Daoy (cell line): Measurements from ENCODE around the gene POLDIP3. TPM values are rescaled to one million over a fixed set of nuclear protein-coding genes. Genes with fewer than 3 reads are reported as not detected.
"Not testable (repeated sequence)": the region's sequence is repeated elsewhere in the genome, so short reads cannot be mapped to it uniquely, and the experiment has no call there.

Source experiments
- DNase-seq: peaks from one replicate; pipeline ENCODE4 v3.0.0-alpha.2; 2015; ENCODE audit warnings: low read depth
- total RNA-seq: library from RNA; depleted of rRNA; stranded (reverse); fragments of >200 nt; shearing (Covaris generic); gene quantifications from 2 replicates; pipeline ENCODE4 v1.2.3, GENCODE V29; 2014; rRNA removed

The POLDIP3 gene
- total RNA-seq, 1 experiment from 2014 or later: 39.9 TPM

DNA sequence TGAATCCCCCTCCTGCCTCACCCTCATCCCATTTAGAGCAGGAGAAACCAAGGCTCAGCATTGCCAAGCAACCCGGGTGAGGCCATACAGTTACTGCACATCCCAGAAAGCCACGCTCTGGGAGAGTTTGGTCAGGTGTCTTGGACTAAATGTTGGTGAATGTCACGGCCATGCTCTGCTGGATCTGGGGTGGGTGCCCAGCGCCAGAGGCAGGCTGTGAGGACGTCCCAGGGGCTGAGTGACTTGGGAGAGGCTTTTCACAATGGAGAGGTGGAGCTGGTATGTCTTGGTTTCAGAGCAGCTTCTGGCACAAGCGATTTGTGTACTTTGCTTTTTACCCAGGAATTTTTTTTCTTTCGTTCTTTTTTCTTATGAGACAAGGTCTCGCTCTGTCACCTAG is 54.3 kb downstream of the POLDIP3 start:
- no peak for DNase-seq

DNA sequence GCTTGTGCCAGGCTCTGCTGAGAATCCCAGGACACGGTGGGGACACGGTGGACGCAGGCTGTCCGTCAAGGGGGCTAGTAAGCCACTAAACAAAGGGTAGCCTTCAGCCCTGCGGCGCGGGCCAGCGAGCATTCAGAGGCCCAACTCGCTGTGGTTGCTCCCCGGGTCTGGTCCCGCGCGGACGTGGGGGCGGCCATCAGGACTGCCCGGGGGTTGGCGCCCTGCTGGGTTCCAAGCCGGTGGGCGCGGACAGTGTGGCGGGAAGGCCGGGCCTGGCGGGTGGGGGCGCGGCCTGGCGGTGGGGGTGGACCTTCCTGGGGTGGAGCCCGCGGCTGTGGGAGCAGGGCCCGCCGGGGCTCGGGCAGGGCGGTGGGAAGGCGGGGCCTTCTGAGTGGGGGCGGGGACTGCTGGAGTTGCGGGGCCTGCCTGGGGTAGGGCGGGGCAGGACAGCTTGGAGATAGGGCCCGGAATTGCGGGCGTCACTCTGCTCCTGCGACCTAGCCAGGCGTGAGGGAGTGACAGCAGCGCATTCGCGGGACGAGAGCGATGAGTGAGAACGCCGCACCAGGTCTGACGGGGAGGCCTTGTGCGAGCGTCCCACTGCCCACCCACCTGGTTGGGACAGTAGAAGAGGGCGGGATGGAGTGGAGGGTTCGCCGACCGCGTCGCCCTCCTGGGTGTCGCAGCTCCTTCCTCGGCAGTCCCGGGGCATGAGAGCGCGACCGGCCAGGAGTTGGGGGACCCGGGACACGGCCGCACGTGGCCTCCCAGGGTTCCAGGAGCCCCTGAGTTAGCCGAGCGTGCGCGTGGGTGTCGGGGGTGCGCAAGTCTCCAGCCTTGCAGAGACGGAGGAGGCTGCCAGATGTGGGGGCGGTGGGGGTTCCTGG is 61.0 kb downstream of the POLDIP3 start, which contains the start of gene SERHL2:
TSS of gene SERHL2 (plus strand) at position 482 of the 887 bp plus-strand sequence. CDS start at position 547, 65 bp downstream.
- peak; percentile 81 for DNase-seq

DNA sequence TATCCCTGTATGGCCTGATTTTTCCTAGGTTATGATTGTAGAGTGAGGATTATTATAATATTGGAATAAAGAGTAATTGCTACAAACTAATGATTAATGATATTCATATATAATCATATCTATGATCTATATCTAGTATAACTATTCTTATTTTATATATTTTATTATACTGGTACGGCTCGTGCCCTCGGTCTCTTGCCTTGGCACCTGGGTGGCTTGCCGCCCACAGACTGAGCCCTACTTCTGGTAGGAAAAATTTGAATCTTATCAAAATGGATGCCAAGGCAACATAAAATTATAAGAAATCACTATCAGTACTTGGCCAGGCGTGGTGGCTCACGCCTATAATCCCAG is 62.4 kb downstream of the POLDIP3 start:
- not testable (repeated sequence) for DNase-seq

DNA sequence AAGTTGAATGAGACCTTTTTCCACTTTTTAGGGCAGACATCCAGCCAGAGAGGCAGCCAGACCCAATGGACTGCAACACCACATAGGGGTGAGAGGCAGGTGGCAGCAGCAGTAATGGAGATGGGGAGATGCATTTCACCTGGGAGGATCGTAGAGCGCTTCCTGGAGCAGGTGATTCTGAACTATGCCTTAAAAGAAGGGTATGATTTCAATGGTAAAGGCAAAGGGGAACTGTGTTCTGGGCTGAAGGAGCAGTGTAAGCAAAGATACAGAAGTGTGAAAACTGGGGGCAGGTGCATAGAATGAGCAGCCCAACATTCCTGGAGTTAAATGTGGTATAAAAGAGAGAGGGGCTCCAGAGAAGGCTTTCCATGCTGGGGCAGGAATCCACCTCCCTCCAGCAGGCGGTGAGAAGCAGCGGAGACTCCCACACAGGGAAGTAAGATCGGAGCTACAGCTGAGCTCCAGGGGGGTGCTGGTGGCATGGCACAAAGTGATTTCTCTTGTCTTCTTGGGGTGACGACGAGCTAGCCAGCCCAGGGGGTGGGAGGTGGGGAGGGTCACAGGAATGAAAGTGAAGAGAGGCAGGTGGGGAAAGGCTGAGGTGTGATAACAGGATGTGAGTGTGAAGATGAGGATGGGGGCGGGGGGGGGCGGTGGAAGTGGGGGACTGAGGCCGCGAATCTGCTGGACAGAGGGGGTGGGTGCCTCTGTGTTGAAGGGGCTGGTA is 65.2 kb downstream of the POLDIP3 start:
- DNase-seq: no peak

DNA sequence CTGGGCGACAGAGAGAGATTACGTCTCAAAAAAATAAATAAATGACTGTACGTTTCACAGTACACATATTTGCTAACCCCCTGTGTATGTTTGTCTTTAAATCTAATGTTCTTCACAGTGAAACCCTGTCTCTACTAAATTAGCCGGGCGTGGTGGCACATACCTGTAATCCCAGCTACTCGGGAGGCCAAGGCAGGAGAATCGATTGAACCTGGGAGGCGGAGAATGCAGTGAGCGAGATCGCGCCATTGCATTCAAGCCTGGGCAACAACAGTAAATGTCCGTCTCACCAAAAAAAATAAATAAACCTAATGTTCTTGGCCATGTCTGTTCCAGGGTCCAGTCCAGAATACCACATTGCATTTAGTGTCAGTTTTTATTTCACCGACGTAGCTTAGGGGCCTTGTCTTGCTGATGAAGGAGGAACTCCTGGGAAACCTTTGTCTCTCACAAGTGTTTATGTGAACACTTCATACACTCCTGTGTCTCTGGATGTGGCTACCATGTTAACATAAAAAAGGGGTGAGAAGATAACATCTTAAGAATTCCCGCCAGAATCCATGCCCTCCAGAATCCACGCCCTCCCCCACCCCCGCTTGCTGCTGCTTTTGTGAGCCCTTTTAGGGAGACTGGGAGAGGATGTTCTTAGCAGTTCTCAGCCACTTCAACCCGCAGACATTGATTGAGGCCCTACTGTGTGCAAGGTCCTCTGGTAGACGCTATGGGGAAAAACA is 65.9 kb downstream of the POLDIP3 start:
- no peak for DNase-seq

DNA sequence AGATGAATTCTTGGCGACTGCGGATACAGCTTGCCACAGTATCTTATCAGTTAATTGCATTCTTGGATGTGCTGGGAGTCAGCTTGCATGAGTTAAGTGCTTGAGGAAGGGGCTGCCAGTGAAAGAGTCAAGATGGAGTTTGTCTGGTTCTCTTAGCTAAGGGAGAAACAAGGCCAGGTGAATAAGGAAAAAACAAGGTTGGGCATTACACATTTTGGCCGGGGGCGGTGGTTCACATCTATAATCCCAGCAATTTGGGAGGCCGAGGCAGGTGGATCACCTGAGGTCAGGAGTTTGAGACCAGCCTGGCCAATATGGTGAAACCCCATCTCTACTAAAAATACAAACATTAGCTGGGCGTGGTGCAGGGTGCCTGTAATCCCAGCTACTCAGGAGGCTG is 66.6 kb downstream of the POLDIP3 start:
- not testable (repeated sequence) for DNase-seq

DNA sequence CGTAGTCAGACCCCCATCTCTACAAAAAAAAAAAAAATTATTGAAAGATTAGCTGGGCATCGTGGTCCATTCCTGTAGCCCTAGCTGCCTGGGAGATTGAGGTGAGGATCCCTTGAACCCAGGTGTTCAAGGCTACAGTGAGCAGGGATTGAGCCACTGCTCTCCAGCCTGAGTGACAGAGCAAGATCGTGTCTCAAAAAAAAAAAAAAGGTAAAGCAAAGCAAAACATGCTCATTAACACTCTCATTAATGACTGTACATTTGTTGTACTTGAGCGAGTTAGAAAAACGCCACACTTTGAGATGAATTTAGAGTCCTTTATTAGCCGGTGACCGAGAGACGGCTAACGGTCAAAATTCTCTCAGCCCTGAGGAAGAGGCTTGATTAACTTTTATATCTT is 67.1 kb downstream of the POLDIP3 start:
- no peak for DNase-seq

DNA sequence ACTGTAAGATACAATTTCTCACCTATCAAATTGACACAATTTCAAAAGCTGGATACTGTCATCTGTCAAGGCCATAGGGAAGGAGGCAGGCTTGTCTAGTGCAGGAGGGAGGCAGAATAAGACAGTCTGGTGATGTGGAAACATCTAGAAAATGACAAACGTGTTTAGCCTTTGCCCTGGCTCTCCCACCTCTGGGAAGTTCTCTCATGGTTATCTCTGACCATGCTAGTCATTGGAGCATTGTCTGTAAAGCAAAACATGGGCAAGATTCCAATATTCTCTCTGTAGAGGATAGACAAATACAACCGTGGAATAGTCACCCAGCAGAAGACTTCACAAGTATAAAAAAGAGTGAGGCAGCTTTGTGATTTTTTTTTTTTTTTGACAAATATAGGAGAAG is 70.0 kb downstream of the POLDIP3 start:
- DNase-seq: no peak

DNA sequence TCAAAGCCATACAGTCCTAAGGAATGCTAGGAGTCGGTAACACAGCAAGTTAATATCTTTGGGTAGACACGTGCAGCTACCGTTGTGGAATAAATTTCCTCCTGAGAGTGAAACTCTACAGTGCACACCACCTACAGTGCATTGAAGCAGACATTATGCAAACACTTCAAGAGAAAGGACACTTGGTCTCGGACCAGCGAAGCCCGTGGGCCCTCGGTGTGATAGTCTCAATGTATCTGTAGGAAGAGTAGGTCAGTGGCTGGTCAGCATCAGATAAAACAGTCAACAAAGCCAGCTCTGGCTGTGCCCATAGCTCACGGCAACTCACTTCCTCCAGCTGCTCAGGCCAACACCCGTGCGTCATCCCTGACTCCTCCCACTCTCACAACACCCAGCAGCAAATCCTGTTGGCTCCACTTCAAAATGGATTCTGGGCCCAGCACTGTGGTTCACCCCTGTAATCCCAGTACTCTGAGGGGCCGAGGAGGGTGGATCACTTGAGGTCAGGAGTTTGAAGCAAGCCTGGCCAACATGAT is 75.4 kb downstream of the POLDIP3 start:
- DNase-seq: not testable (repeated sequence)

DNA sequence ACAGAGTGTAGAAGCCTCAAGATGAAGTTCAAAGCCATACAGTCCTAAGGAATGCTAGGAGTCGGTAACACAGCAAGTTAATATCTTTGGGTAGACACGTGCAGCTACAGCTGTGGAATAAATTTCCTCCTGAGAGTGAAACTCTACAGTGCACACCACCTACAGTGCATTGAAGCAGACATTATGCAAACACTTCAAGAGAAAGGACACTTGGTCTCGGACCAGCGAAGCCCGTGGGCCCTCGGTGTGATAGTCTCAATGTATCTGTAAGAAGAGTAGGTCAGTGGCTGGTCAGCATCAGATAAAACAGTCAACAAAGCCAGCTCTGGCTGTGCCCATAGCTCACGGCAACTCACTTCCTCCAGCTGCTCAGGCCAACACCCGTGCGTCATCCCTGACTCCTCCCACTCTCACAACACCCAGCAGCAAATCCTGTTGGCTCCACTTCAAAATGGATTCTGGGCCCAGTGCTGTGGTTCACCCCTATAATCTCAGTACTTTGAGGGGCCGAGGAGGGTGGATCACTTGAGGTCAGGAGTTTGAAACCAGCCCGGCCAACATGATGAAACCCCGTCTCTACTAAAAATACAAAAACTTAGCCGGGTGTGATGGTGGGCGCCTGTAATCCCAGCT is 77.4 kb downstream of the POLDIP3 start:
- not testable (repeated sequence) for DNase-seq

DNA sequence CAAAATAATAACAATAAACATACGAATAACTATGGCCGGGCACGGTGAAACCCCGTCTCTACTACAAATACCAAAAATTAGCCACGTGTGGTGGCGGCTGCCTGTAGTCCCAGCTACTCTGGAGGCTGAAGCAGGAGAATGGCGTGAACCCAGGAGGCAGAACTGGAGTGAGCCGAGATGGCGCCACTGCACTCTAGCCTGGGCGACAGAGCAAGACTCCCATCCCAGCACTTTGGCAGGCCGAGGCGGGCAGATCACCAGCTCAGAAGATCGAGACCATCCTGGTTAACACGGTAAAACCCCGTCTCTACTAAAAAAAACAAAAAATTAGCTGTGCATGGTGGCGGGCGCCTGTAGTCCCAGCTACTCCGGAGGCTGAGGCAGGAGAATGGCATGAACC is 78.0 kb downstream of the POLDIP3 start:
- not testable (repeated sequence) for DNase-seq

DNA sequence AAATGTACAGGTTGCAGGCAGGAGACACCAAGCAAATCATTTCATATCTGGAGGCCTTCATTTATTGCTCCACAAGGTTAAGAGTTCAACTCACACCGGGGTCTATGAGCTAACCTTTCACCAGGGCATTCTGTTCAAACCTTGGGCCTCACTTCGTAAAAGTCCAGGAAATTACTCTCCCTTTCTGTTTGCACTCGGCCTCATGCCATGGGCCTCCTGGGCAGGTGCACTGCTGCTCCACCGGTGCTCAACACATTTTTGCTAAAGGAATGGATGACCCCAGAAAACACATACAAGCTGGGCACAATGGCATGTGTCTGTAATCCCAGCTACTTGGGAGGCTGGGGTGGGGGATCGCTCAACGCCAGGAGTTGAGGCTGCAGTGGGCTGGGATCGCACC is 78.5 kb downstream of the POLDIP3 start:
- no peak for DNase-seq

DNA sequence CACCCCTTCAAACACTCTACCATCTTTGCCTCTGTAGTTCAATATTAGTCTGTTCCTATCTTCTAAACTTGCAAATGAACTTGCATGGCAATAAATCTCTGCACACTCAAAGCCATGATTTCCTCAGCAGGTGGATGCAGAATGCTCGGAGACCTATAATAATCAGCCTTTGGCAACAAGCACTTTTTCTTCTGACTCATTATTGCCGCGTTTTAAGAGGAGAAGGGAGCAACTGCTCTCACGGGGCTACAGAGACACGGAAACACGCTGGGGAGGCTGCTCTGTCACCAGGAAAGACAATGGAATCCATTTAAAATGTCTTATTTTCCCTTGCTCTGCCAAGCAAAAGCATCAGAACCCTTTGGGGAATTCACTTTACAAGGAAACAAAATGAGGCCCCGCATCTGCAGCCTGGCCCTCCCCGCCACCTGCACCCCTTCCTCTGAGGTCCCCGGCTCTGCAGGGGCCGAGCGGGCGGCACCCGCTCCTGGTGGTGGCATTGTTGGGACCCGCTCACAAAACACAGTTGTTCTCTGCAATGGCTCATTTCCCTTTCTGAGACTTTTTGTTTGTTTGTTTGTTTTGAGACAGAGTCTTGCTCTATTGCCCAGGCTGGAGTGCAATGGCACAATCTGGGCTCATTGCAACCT is 79.5 kb downstream of the POLDIP3 start:
- not testable (repeated sequence) for DNase-seq

Other genes starting within 250 kb of the POLDIP3 start
- 0.17 and 0.51 TPM in 2 replicates for gene NFAM1, start 182.5 kb downstream of the POLDIP3 start, total RNA-seq
- 29.3 and 38.5 TPM in 2 replicates for gene RRP7A, start 95.1 kb downstream of the POLDIP3 start, total RNA-seq
- 1.3 and 1.4 TPM in 2 replicates for gene SERHL2, start 60.9 kb downstream of the POLDIP3 start, total RNA-seq
- gene ATP5MGL, start 25.7 kb upstream of the POLDIP3 start, total RNA-seq: not detected in 2 replicates
- 34.8 and 41.4 TPM in 2 replicates for gene CYB5R3, start 34.5 kb upstream of the POLDIP3 start, total RNA-seq
- gene A4GALT, start 106.0 kb upstream of the POLDIP3 start, total RNA-seq: 3.5 and 5.6 TPM in 2 replicates
- 31.3 and 40.2 TPM in 2 replicates for gene ARFGAP3, start 242.4 kb upstream of the POLDIP3 start, total RNA-seq